Kidney glomerular epithelial cell (primary cell): ENCODE data around the gene ZNF598.
A peak's percentile ranks its signal among the peaks of the same experiment; 100 is the strongest.

Experiments
- DNase-seq: peaks from one replicate; lab custom pipeline; 2025; lab: John Stamatoyannopoulos, UW

The ZNF598 gene

DNA sequence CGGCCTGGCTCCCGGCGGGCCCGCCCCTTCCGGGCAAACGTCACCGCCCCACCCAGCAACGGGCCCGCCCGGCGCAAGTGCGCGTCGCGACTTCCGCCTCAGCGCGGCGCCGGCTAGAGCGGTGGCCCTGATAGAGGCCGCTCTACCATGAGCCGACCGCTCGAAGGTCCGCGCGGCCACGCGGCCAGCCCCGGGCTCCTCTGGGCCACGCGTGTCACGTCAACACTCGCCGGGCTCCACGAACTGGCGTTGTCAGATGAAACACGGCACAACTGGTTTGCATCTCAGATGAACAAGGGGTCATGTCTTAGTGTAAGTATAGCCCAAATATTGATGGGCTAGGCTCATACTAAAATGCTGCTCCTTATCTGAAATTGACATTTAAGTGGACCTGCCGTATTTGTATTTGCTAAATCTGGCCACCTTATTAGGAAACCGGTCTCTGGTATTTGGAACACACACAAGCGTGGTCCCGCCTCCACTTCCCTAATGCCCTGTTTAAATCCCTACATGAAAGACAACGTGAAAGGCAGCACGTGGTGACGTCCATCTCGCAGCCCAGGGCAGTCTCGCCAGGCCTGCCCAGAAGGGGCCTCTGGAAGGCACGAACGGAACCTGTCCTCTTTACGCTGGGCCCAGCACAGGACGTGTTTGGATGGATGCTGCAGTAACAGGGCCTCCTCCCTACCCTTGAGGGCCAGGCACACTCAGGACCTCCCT lies at the start of gene ZNF598:
ZNF598 (minus strand) TSS at position 31 of the 720 bp plus-strand sequence.
- DNase-seq, result peak; percentile 53

DNA sequence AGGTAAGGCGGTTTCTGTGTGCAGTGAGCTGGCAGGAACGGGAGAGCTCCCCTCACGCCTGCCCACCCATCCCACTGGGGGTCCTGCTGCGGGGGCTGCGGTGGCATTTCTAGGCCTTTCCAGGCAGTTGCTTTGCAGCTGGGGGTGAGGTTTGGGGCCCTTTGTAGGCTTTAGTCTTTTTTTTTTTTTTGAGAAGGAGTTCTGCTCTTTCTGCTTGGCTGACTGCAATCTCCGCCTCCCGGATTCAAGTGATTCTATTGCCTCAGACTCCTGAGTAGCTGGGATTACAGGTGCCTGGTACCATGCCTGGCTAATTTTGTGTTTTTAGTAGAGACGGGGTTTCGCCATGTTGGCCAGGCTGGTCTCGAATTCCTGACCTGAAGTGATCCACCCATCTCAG lies 49.3 kb upstream of the ZNF598 start:
- DNase-seq, result peak; percentile 60

DNA sequence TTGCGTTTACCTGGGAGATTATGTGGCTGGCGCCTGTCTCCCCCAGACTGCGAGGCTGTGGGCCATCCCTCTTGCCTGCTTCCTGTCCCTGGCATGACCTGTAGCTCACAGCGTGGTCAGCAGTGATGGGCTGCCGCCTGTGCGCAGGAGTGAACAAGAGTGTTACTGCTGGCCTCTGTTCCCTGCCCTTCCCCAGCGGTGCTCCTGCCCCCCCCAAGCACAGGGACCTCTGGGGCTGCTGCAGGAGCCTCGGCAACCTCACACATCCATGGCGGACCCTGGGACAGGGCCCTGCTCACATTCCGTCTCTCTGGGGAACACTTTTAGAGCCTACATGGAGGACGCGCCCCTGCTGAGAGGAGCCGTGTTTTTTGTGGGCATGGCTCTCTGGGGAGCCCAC lies 48.8 kb upstream of the ZNF598 start:
- no peak for DNase-seq

DNA sequence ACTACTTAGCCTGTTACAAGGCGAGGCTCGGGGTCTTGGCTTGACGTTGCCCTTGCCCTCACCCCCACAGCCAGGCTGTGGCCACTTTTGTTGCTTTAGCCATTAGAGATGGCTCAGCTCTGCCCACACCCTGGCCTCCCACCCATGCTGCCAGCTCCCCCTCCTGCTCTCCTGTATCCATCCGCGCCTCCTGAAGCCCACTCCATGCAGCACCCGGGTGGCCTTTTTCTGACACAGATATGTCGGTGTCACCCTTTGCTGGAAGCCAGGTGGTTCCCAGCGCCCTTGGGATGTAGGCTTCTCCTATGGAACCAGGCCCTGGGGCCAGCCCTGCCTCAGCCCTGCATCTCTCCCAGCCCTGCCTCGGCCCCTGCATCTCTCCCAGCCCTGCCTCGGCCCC lies 47.8 kb upstream of the ZNF598 start:
- DNase-seq, result no peak

DNA sequence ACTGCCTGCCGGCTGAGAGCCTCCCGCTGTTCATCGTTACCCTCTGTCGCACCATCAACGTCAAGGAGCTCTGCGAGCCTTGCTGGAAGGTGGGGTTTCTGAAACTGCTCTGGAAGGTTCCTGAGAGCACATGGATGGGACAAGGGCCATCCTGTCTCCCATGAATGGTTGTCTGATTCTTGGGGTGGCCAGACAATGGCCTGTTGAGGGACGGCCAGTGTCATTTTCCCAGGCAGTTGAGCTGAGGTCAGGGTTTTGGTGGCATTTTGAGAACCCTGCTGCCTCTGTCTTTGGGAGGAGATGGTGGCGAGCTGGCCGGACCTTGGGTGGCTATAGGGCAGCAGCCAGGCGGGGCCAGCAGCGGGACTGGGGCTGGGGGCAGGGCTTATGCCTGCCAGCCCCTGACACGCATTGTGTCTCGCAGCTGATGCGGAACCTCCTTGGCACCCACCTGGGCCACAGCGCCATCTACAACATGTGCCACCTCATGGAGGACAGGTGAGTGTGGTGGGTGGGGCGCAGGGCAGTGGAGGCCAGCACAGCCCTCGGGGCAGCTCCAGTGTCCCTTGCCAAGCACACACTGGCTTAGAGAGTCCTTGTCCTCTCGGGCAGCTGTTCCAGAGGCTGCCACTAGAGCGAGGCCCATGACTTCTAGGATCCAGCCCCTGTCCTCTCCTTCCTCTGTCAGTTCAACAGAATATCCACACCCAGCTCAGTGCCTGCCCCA lies 47.2 kb upstream of the ZNF598 start:
- DNase-seq, result no peak

DNA sequence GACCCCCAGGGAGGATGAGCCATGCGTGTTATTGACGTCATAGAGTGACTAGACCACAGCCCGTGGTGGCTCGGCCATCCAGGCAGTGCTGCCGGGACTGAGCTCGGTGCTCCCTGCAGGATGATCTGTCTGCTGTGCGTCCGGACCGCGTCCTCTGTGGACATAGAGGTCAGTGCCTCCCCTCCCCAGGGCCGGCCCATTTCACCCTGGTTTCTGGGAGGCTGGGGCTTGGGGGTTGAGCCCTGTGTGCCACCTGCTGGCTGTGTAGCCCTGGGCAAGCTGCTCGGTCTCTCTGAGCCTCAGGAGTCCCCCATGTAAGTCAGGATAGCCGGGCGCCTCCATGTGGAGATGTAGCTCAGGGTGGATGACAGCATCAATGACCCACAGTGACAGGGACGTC lies 46.5 kb upstream of the ZNF598 start:
- DNase-seq, result no peak

- DNase-seq, result no peak
These were observed 45.1 kb upstream of the ZNF598 start for GRCh38 chr16:2054543-2055245.

DNA sequence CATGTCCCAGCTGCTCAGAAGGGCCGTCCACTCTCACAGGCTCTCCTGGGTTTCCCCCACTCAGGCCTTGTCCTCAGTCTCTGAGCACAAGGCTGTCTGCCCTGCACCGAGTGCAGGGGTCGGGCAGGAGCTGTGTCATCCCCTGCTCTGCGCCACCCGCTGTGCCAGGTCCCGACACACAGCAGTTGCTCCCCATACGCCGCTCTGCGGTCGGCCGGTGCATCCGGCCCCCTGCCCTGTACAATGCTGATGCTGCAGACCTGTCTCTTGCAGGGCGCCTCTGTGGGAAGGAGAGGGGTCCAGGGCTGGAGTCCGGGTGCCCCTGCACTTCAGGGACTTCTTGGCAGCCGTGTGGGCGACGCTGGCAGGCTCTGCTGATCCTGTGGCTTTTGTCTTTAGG lies 44.3 kb upstream of the ZNF598 start:
- no peak for DNase-seq

DNA sequence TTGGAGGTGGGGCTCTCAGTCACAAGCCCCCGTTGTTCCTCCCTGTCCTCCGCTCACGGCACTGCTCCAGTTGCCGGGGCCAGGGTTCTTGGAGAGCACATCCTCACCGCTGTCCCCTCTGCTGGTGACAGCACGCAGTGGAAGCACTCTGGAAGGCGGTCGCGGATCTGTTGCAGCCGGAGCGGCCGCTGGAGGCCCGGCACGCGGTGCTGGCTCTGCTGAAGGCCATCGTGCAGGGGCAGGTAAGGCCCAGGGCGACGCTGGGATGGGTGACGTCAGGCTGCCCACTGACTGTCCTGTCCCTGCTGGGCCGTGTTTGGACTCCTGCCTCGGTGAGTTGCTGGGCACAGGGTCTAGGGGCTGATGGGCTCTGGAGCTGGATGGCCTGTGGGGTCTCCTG lies 43.6 kb upstream of the ZNF598 start:
- DNase-seq, result no peak

DNA sequence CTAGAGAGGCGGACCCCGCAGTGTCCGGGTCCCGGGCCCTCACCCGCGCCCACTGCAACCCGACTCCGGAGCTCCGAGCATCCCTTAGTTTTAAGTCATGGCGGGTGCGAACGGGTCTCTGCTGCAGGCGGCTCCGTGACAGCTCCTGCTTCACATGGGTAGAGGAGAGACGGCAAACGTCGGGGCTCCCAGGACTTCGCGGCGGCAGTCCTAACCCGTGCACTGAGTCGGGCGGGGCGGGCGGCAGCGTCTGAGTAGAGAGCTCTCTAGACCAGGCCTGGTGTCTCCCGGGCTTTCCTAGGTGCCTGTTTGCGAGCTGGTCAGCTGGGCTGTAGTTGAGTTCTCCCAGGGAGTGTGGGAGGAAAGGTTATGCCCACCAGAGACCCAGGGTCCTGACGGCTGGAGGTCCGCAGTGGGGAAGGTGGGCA lies 38.5 kb upstream of the ZNF598 start:
- no peak for DNase-seq

- peak; percentile 95 for DNase-seq
These were observed 37.9 kb upstream of the ZNF598 start, which contains the start of the genes NTHL1 and TSC2 for GRCh38 chr16:2047330-2048115. NTHL1 (minus strand) TSS chr16:2047834; CDS start chr16:2047823, 11 bp downstream. TSC2 (plus strand) TSS chr16:2047985; CDS start chr16:2048616, 631 bp downstream.

DNA sequence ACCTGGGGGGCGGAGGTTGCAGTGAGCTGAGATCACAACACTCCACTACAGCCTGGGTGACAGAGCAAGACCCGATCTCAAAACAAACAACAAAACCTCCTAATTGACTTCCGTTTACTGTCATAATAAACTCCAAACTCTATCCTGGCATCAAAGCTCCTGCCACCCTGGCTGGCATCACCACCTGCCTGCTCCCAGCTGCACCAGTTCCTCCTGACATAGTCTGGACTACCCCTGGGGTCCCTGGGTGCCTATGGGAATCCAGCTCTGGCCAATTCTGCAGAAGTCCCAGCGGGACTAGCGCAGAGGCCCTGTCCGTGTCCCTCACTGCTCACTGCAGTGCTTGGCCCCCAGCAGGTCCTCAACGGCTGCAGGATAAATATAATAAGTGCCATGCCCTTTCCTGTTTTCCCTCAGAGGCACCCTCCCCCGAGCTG lies 37.3 kb upstream of the ZNF598 start:
- peak; percentile 24 for DNase-seq

GRCh38 chr16:2045965-2046892 lies 36.6 kb upstream of the ZNF598 start:
- DNase-seq, result no peak

DNA sequence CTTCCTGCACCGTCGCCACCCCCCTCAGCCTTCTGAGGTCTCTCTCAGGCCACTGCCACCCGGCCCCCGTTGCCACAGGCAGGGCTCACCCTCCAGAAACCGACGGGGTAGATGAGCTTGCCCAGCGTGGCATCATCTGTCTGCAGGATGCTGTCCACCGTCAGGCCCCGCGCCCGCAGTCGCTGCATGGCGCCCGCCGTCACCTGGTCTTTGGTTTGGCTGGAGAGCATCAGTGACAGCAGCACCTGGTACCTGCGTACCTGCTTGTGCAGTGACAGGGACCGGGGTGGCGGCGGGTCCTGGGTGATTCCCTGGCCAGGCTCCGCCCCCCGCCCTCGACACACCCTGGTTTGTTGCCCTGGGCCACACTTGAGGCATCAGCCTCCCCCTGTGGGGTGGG lies 34.9 kb upstream of the ZNF598 start:
- DNase-seq, result no peak

DNA sequence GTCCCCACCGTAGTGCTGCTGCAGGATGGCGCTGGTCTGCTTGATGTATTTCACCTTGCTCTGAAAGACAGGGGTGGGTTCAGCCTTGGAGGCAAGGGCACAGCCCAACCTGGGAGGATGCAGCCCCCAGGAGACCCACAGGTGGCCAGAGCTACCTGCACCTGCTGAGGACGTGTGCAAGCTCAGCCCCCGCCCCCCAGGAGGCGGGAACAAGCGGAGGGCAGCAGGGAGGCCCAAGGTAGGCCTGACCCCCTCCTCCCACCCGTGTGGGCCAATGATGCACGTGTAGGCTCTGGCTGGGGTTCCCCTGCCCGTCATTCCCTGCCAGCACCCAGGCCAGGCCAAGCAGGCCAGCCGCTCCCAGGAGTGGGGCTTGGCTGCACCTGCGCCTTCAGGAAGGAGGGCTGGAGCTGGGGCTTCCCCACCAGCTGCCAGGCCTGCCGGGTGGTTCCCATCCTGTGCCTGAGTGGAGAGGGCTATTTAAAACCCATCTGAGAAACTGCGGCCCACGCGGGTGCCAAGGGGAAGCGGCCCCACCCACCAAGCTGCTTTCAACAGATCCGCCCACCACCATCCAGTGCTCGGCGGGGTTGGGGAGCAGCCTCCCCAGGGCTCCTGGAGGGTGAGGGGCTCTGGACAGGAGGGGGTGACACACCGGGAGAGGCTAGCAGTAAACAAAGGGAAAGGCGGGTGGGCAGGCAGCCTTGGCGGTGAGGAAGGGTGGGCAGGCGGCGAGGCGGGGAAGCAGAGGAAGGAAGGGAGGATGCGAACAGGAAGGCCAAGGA lies 34.2 kb upstream of the ZNF598 start:
- DNase-seq, result no peak

DNA sequence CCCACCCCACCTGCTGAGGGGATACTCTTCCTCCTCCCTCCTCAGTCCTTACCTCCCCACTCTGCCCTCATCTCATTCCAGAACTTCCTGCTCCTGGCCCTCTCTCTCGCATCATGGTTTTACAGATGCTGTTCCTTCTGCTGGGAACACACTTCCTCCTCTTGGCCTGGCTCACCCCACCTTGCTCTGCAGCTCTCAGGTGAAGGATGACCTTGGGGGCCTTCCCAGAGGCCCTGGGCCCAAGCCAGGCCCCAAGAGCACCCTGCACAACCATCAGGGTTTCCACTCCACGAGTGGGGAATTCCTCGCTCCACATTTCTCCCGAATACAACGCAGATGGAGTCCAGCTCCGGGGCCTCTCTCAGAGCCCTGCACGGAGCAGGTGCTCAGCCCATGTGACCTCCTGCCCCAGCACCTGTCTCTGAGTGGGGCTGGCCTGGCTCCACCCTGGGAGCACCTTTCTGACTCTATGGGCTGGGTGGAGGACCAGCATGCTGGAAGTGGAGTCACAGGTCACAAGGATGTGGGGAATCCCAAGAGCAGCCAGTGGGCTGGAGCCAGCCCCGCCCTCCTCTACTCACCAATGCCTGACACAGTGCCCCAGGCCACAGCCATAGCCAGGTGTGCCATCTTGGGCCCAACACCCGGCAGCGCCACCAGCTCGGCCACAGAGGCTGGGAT lies 33.5 kb upstream of the ZNF598 start:
- no peak for DNase-seq

DNA sequence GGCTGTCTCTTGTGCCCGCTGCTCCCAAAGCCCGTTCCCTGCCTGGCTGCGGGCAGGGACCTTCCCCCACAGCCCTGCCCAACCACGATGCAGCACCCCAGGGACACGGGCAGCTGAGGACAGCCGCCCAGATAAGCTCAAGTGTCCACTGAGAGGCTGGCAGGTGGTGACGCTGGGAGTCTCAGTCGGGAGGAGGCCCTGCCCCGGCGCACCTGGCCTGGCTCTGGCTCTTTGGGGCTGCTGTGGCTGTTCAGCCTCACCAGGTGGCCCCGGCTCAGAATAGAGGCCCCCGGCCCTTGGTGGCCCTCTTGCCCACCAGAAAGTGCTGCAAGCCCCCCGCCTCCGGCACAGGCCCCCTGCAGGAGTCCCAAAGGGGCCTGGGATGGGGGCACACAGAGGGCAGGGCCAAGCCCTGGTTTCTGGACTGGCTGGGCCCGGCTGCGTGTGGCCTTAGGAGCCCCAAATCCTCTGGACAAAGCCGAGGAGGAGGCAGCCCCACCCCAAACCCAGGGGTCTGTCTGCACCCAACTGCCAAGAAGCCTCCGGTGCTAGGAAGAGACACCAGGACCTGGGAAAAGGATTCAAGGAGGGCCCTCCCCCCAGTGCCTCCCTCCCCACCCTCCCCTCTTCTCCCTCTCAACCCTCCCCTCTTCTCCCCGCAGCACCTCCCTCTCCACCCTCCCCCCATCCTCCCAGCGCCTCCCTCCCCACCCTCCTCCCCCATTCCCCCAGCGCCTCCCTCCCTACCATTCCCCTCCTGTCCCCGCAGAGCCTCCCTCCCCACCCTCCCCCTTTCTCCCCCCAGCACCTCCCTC lies 32.8 kb upstream of the ZNF598 start:
- DNase-seq, result no peak

GRCh38 chr16:2040787-2041522 lies 31.3 kb upstream of the ZNF598 start:
- no peak for DNase-seq
